H9 (cell line): ENCODE results near the gene TFPI. TPM values are rescaled to one million over a fixed set of nuclear protein-coding genes. Genes with fewer than 3 reads are reported as not detected.

Experiments
- DNase-seq: peaks from one replicate; pipeline ENCODE4 v3.0.0-alpha.2; 2017
- H2AFZ ChIP-seq: one replicate; pipeline ENCODE4 v1.6.1; 2013; ENCODE audit warnings: mild to moderate bottlenecking, low read length, control low read depth, moderate library complexity
- H2AK5ac ChIP-seq: 2 replicates; pipeline ENCODE4 v1.6.1; 2013; ENCODE audit warnings: low read length, control low read depth, mixed read lengths; ENCODE audit not compliant: insufficient read length
- H2BK120ac ChIP-seq: one replicate; pipeline ENCODE4 v1.6.1; 2013; ENCODE audit warnings: low read depth, mild to moderate bottlenecking, low read length, control low read depth, inconsistent platforms; ENCODE audit not compliant: poor library complexity, severe bottlenecking
- H2BK12ac ChIP-seq: 2 replicates; pipeline ENCODE4 v1.6.1; 2013; ENCODE audit warnings: low read length, control low read depth, mixed read lengths, low read depth; ENCODE audit not compliant: insufficient read length
- H2BK15ac ChIP-seq: 2 replicates; pipeline ENCODE4 v1.6.1; 2013; ENCODE audit warnings: low read depth, low read length, control low read depth
- H2BK20ac ChIP-seq: one replicate; pipeline ENCODE4 v1.6.1; 2013; ENCODE audit warnings: low read depth, mild to moderate bottlenecking, low read length, control low read depth, inconsistent platforms; ENCODE audit not compliant: poor library complexity, severe bottlenecking
- H2BK5ac ChIP-seq: 2 replicates; pipeline ENCODE4 v1.6.1; 2013; ENCODE audit warnings: low read length, control low read depth, mixed read lengths; ENCODE audit not compliant: insufficient read length
- H3K14ac ChIP-seq: 2 replicates; pipeline ENCODE4 v1.6.1; 2013; ENCODE audit warnings: low read length, control low read depth; ENCODE audit not compliant: insufficient read depth
- H3K18ac ChIP-seq: 2 replicates; pipeline ENCODE4 v1.6.1; 2013; ENCODE audit warnings: low read depth, mild to moderate bottlenecking, mixed read lengths, low read length, control low read depth; ENCODE audit not compliant: insufficient read length
- H3K23ac ChIP-seq: 2 replicates; pipeline ENCODE4 v1.6.1; 2013; ENCODE audit warnings: low read length, control low read depth, mixed read lengths, low read depth; ENCODE audit not compliant: insufficient read length
- H3K23me2 ChIP-seq: 2 replicates; pipeline ENCODE4 v1.6.1; 2013; ENCODE audit warnings: low read depth, mild to moderate bottlenecking, mixed read lengths, low read length, control low read depth; ENCODE audit not compliant: insufficient read length, poor library complexity, severe bottlenecking
- H3K27ac ChIP-seq: 2 replicates; pipeline ENCODE4 v1.5.1; 2013; ENCODE audit warnings: low read length, control low read depth, mixed read lengths, low read depth; ENCODE audit not compliant: insufficient read length
- H3K27me3 ChIP-seq: 2 replicates; pipeline ENCODE4 v1.6.1; 2013; ENCODE audit warnings: low read length, control low read depth, inconsistent platforms; ENCODE audit not compliant: insufficient read depth
- H3K4ac ChIP-seq: 2 replicates; pipeline ENCODE4 v1.6.1; 2013; ENCODE audit warnings: low read depth, mild to moderate bottlenecking, control low read depth, inconsistent platforms, low read length, moderate library complexity
- H3K4me1 ChIP-seq: 2 replicates; pipeline ENCODE4 v1.6.1; 2013; ENCODE audit warnings: low read length, control low read depth, inconsistent platforms; ENCODE audit not compliant: insufficient read depth
- H3K4me2 ChIP-seq: 2 replicates; pipeline ENCODE4 v1.6.1; 2013; ENCODE audit warnings: low read length, control low read depth, mixed read lengths; ENCODE audit not compliant: insufficient read length, insufficient read depth
- H3K56ac ChIP-seq: 2 replicates; pipeline ENCODE4 v1.6.1; 2013; ENCODE audit warnings: low read depth, mild to moderate bottlenecking, mixed read lengths, low read length, control low read depth; ENCODE audit not compliant: insufficient read length
- H3K79me1 ChIP-seq: 2 replicates; pipeline ENCODE4 v1.6.1; 2013; ENCODE audit warnings: low read depth, mild to moderate bottlenecking, moderate library complexity, low read length, control low read depth, inconsistent platforms; ENCODE audit not compliant: insufficient read depth, poor library complexity, severe bottlenecking
- H3K79me2 ChIP-seq: 2 replicates; pipeline ENCODE4 v1.6.1; 2013; ENCODE audit warnings: low read length, control low read depth, inconsistent platforms; ENCODE audit not compliant: insufficient read depth
- H3K9ac ChIP-seq: 2 replicates; pipeline ENCODE4 v1.6.1; 2013; ENCODE audit warnings: low read length, control low read depth, mixed read lengths; ENCODE audit not compliant: insufficient read length; ENCODE audit errors: extremely low read depth
- H3K9me3 ChIP-seq: one replicate; pipeline ENCODE4 v1.6.1; 2013; ENCODE audit warnings: low read depth, low read length, inconsistent platforms; ENCODE audit not compliant: control insufficient read depth
- H3T11ph ChIP-seq: one replicate; pipeline ENCODE4 v1.6.1; 2013; ENCODE audit warnings: mild to moderate bottlenecking, low read length, control low read depth, inconsistent platforms
- H4K20me1 ChIP-seq: one replicate; pipeline ENCODE4 v1.6.1; 2013; ENCODE audit not compliant: control insufficient read depth, insufficient read length, insufficient read depth
- H4K5ac ChIP-seq: 2 replicates; pipeline ENCODE4 v1.6.1; 2013; ENCODE audit warnings: low read depth, mild to moderate bottlenecking, mixed read lengths, low read length, control low read depth; ENCODE audit not compliant: insufficient read length
- H4K8ac ChIP-seq: replicated peaks from 2 replicates; pipeline ENCODE4 v1.6.1; 2013; ENCODE audit warnings: low read length, control low read depth, mixed read lengths, low read depth; ENCODE audit not compliant: insufficient read length
- H4K91ac ChIP-seq: 2 replicates; pipeline ENCODE4 v1.6.1; 2013; ENCODE audit warnings: low read depth, mild to moderate bottlenecking, moderate library complexity, mixed read lengths, low read length, control low read depth; ENCODE audit not compliant: insufficient read length
- H3K27ac Mint-ChIP-seq, 3 experiments: 2 replicates in 2 of 3; 3 replicates in 1 of 3; pipeline ENCODE4 v1.8.0; 2020 to 2021; ENCODE audit warnings: mixed read lengths in 3 of 3, mild to moderate bottlenecking in 1 of 3, moderate library complexity in 1 of 3
- H3K27me3 Mint-ChIP-seq: 2 replicates; pipeline ENCODE4 v1.8.0; 2021; ENCODE audit warnings: low read depth, mild to moderate bottlenecking, moderate library complexity, mixed read lengths
- H3K36me3 Mint-ChIP-seq, 3 experiments: 2 replicates in 2 of 3; 3 replicates in 1 of 3; pipeline ENCODE4 v1.8.0; 2020 to 2021; ENCODE audit warnings: low read depth in 3 of 3, mixed read lengths in 3 of 3; ENCODE audit not compliant: insufficient read depth in 1 of 3
- H3K4me1 Mint-ChIP-seq, 2 experiments: 2 replicates each; pipeline ENCODE4 v1.8.0; 2020; ENCODE audit warnings: mixed read lengths in 2 of 2
- H3K4me3 Mint-ChIP-seq, 2 experiments: 2 replicates in 1 of 2; 3 replicates in 1 of 2; pipeline ENCODE4 v1.8.0; 2020 to 2021; ENCODE audit warnings: mild to moderate bottlenecking in 2 of 2, mixed read lengths in 2 of 2, moderate library complexity in 1 of 2
- H3K9me3 Mint-ChIP-seq, 2 experiments: 2 replicates in 1 of 2; 3 replicates in 1 of 2; pipeline ENCODE4 v1.8.0; 2020; ENCODE audit warnings: mild to moderate bottlenecking in 2 of 2, mixed read lengths in 2 of 2, moderate library complexity in 1 of 2
- CTCF ChIP-seq: fragments of 200-600 bp; sonication (generic); conservative IDR thresholded peaks from 3 replicates; pipeline ENCODE4 v1.8.0; 2021; ENCODE audit warnings: antibody characterized with exemption, mild to moderate bottlenecking
- WGBS: extraction: QIAGEN DNeasy Blood & Tissue Kit; methylation state at CpG from one replicate; pipeline ENCODE4 v1.1.7; 2013; ENCODE audit warnings: missing lambda C conversion rate, low lambda C conversion rate, mixed read lengths; ENCODE audit not compliant: insufficient read length; ENCODE audit errors: extremely low coverage; 5-methylcytosine and 5-hydroxymethylcytosine counted together
- total RNA-seq: library from RNA; stranded (reverse); gene quantifications from 2 replicates; pipeline ENCODE4 v1.2.1, GENCODE V29; 2021

TFPI gene
- total RNA-seq, 1 experiment from 2014 or later: 5.8 TPM

- Histone ChIP-seq H4K91ac (no peak overlapping the region), H3K23ac (no peak overlapping the region), H2BK120ac (no peak overlapping the region), H3K4me1 (0 out of 2 replicates have a peak, but pooled peaks cover 2% of the 10 kb centered on the region), H3K4me2 (no peak overlapping the region), H4K8ac (no peak overlapping the region), H3K27ac (no peak overlapping the region), H2BK20ac (no peak overlapping the region), H3K79me1 (no peaks in the 10 kb centered on the region), H2AFZ (no peak overlapping the region), H3K56ac (no peak overlapping the region), H3K27me3 (no peaks in the 10 kb centered on the region), H3K9ac (no peak overlapping the region), H3K23me2 (no peaks in the 10 kb centered on the region), H3K4ac (no peak overlapping the region), H3K9me3 (no peaks in the 10 kb centered on the region), H3K14ac (no peak overlapping the region), H4K20me1 (no peaks in the 10 kb centered on the region), H2BK5ac (no peak overlapping the region), H2BK12ac (no peak overlapping the region), H2AK5ac (no peak overlapping the region), H3T11ph (no peak overlapping the region), H2BK15ac (no peak overlapping the region), H3K79me2 (no peaks in the 10 kb centered on the region), H4K5ac (no peak overlapping the region), H3K18ac (no peak overlapping the region)
- Mint-ChIP-seq H3K4me3 (no peak overlapping the region), H3K9me3 (no peaks in the 10 kb centered on the region), H3K36me3 (no peaks in the 10 kb centered on the region), H3K27me3 (no peaks in the 10 kb centered on the region), H3K4me1 (no peaks in the 10 kb centered on the region), H3K27ac (peak overlapping the region in 1 of 3 experiments; percentile 94; a peak in 1 of 7 replicates)
- no peak for DNase-seq
- TF ChIP-seq CTCF: no peak
- WGBS: no CpG with 5 or more reads among the region's 3 CpGs
Observed at GRCh38 chr2:187435078-187435477, 119.2 kb downstream of the TFPI start.
